PFSK-1 (cell line): Measurements from ENCODE around the gene CHFR.

ENCODE experiments used
- POLR2AphosphoS5 ChIP-seq: IDR thresholded peaks from 2 replicates; pipeline ENCODE4 v1.6.1; 2012; ENCODE audit warnings: low read depth, mild to moderate bottlenecking, control low read depth, low read length, moderate library complexity
- TAF1 ChIP-seq: IDR thresholded peaks from 2 replicates; pipeline ENCODE4 v1.6.1; 2012; ENCODE audit warnings: low read length, control low read depth, borderline replicate concordance; ENCODE audit not compliant: insufficient read depth

GRCh38 chr12:132812631-132813305, 74.6 kb downstream of the CHFR start:
- TF ChIP-seq TAF1 (no peak), POLR2AphosphoS5 (no peak)
